Measurements from ENCODE around the gene ZNF784.

DNA sequence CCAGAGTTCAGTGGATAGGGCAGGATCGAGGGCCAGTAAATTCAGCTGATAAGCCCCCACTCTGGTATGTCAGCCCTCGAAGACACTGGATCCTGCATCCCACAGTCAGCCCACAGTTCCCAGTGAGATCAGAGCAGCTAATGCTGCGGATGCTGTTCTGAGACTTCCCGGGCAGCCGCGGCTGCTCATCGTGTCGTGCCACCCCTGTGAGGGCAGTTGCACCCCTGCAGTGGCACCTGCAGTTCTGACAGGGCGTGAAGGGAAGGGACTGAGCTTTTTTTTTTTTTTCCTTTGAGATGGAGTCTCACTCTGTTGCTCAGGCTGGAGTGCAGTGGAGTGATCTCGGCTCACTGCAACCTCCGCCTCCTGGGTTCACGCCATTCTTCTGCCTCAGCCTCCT is 43.1 kb upstream of the ZNF784 start:
- TF ChIP-seq, protein P1, sequence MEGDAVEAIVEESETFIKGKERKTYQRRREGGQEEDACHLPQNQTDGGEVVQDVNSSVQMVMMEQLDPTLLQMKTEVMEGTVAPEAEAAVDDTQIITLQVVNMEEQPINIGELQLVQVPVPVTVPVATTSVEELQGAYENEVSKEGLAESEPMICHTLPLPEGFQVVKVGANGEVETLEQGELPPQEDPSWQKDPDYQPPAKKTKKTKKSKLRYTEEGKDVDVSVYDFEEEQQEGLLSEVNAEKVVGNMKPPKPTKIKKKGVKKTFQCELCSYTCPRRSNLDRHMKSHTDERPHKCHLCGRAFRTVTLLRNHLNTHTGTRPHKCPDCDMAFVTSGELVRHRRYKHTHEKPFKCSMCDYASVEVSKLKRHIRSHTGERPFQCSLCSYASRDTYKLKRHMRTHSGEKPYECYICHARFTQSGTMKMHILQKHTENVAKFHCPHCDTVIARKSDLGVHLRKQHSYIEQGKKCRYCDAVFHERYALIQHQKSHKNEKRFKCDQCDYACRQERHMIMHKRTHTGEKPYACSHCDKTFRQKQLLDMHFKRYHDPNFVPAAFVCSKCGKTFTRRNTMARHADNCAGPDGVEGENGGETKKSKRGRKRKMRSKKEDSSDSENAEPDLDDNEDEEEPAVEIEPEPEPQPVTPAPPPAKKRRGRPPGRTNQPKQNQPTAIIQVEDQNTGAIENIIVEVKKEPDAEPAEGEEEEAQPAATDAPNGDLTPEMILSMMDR (IDR thresholded peaks at IDR 0.05; ENCODE audit: borderline replicate concordance, extremely low read depth, low read length, poor library complexity, severe bottlenecking), result no peak
- TF ChIP-seq EZH2 (IDR thresholded peaks at IDR 0.05; ENCODE audit: borderline replicate concordance, low read depth, low read length, severe bottlenecking), result no peak
